ENCODE measurements around the gene DAB2. TPM values are rescaled to one million over a fixed set of nuclear protein-coding genes. Genes with fewer than 3 reads are reported as not detected.

The DAB2 gene
- total RNA-seq, 1 experiment from 2014 or later: 2.3 TPM

- Mint-ChIP-seq H3K27ac (no peak overlapping the region), H3K4me1 (peaks cover 29 to 34% of the 10 kb centered on the region in 2 experiments), H3K9me3 (no peaks in the 10 kb centered on the region), H3K36me3 (ENCODE audit: insufficient read depth in 1 of 3, low read depth in 3 of 3) (no peaks in the 10 kb centered on the region), H3K4me3 (no peak overlapping the region), H3K27me3 (ENCODE audit: low read depth) (peaks cover 17% of the 10 kb centered on the region)
- WGBS (ENCODE audit: extremely low coverage, insufficient read length, low lambda C conversion rate): no CpG with 5 or more reads among the region's 1 CpG
- TF ChIP-seq CTCF (conservative IDR thresholded peaks at IDR 0.05): no peak
- Histone ChIP-seq H2AFZ (ENCODE audit: low read length) (no peak overlapping the region), H2AK5ac (ENCODE audit: insufficient read length, low read length) (no peak overlapping the region), H3K27me3 (ENCODE audit: insufficient read depth, low read length) (no peaks in the 10 kb centered on the region), H3K4me2 (ENCODE audit: insufficient read depth, insufficient read length, low read length) (no peak overlapping the region), H4K8ac (replicated peaks; ENCODE audit: insufficient read length, low read depth, low read length) (no peak overlapping the region), H3K27ac (ENCODE audit: insufficient read length, low read depth, low read length) (no peak overlapping the region), H2BK15ac (ENCODE audit: low read depth, low read length) (no peak overlapping the region), H2BK20ac (ENCODE audit: low read depth, low read length, poor library complexity, severe bottlenecking) (no peak overlapping the region), H3K18ac (ENCODE audit: insufficient read length, low read depth, low read length) (no peak overlapping the region), H2BK5ac (ENCODE audit: insufficient read length, low read length) (no peak overlapping the region), H4K5ac (ENCODE audit: insufficient read length, low read depth, low read length) (no peak overlapping the region), H3K23me2 (ENCODE audit: insufficient read length, low read depth, low read length, poor library complexity, severe bottlenecking) (peaks cover 8% of the 10 kb centered on the region), H4K91ac (ENCODE audit: insufficient read length, low read depth, low read length) (no peak overlapping the region), H3K79me1 (ENCODE audit: insufficient read depth, low read depth, low read length, poor library complexity, severe bottlenecking) (no peaks in the 10 kb centered on the region), H3K9ac (ENCODE audit: extremely low read depth, insufficient read length, low read length) (no peak overlapping the region), H4K20me1 (ENCODE audit: control insufficient read depth, insufficient read depth, insufficient read length) (no peaks in the 10 kb centered on the region), H3K14ac (ENCODE audit: insufficient read depth, low read length) (no peak overlapping the region), H2BK12ac (ENCODE audit: insufficient read length, low read depth, low read length) (no peak overlapping the region), H3K4ac (ENCODE audit: low read depth, low read length) (no peak overlapping the region), H3K4me1 (ENCODE audit: insufficient read depth, low read length) (peaks cover 3% of the 10 kb centered on the region; the same call in 1 of the 2 replicates), H3K56ac (ENCODE audit: insufficient read length, low read depth, low read length) (no peak overlapping the region), H3T11ph (ENCODE audit: low read length) (no peak overlapping the region), H3K9me3 (ENCODE audit: control insufficient read depth, low read depth, low read length) (no peaks in the 10 kb centered on the region), H2BK120ac (ENCODE audit: low read depth, low read length, poor library complexity, severe bottlenecking) (no peak overlapping the region), H3K23ac (ENCODE audit: insufficient read length, low read depth, low read length) (no peak overlapping the region), H3K79me2 (ENCODE audit: insufficient read depth, low read length) (no peaks in the 10 kb centered on the region)
- DNase-seq: no peak
Observed at GRCh38 chr5:39419796-39420195, 5.0 kb downstream of the DAB2 start.

Data from H9 (cell line).